GM19452 (cell line): ENCODE results near the gene REEP3.
A peak's percentile ranks its signal among the peaks of the same experiment; 100 is the strongest.
"Not testable (repeated sequence)": the region's sequence is repeated elsewhere in the genome, so short reads cannot be mapped to it uniquely, and the experiment has no call there.

ENCODE experiments used
- ATAC-seq: cut with Tn5 transposase; IDR thresholded peaks from one replicate; pipeline ENCODE4 v1.9.1; 2021; ENCODE audit not compliant: unreplicated experiment

REEP3 gene, protein sequence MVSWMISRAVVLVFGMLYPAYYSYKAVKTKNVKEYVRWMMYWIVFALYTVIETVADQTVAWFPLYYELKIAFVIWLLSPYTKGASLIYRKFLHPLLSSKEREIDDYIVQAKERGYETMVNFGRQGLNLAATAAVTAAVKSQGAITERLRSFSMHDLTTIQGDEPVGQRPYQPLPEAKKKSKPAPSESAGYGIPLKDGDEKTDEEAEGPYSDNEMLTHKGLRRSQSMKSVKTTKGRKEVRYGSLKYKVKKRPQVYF

GRCh38 chr10:63520500-63521415, at the start of gene REEP3:
Gene REEP3, plus strand, starts transcription at chr10:63521401. Its CDS starts 145 bp downstream, at chr10:63521546.
- ATAC-seq: peak; percentile 77

GRCh38 chr10:63474488-63474887, 46.7 kb upstream of the REEP3 start:
- ATAC-seq: no peak

GRCh38 chr10:63477927-63478326, 43.3 kb upstream of the REEP3 start:
- no peak for ATAC-seq

GRCh38 chr10:63478564-63478963, 42.6 kb upstream of the REEP3 start:
- no peak for ATAC-seq

DNA sequence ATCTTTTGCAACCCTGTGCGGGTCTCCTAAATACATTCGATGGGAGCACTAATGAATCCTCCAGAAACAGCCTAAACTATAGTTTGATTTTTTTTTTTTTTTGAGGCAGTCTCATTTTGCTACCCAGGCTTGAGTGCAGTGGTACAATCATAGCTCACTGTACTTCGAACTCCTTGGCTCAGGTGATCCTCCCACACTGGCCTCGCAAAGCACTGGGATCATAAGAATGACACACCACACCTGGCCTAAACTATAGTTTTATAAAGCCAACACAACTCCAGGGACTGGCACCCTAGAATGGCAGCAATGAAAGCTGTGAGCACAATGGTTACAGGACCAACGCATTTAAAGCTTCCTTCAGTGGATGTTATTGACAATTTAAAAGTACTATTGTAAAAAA, 41.0 kb upstream of the REEP3 start:
- ATAC-seq: no peak

GRCh38 chr10:63481815-63482421, 39.3 kb upstream of the REEP3 start:
- ATAC-seq: no peak

DNA sequence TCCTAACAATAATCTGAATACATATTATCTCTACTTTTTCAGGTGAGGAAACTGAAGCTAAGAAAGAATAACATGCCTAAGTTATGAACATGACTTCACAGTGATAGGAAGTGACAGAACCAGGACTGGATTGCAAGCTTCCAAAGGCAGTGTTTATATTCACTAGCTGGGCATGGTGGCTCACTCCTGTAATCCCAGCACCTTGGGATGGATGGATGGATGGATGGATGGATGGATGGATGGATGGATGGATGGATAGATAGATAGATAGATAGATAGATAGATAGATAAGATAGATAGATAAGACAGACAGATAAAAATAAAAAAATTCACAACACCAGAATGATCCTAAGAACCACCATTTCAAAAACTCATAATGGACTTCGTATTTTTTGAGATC, 37.2 kb upstream of the REEP3 start:
- no peak for ATAC-seq

- no peak for ATAC-seq
These were observed 33.2 kb upstream of the REEP3 start for GRCh38 chr10:63487990-63488389.

- ATAC-seq: no peak
These were observed 31.4 kb upstream of the REEP3 start for GRCh38 chr10:63489838-63490237.

DNA sequence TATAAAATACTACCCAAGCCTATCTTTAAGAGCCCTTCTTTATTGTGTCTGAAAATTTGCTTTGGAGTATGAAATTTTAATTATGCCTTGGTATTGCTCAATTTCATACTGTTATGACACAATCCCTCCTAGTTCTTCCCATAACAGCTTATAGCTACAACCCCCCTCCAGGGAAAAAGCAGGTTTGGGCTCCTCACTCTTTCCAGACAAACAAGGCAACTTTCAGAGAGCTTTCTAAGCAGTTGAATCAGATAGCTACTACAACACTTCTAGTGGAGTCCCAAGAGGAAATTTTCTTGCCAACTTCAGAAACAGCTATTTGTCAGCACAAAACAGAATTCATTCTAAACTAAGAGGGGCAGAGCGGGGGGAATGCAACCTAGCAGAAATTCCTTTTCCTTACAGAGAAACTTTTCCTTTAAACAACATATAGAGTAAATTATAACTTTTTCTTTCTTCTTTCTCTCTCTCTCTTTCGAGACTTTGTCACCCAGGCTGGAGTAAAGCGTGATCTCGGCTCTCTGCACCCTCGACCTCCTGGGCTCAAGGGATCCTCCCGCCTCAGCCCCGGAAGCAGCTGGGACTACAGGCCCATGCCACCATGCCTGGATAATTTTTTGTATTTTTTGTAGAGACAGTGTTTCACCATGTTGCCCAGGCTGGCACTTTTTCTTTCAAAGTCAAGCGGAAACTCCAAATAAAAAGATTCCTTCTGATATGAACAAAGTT, 29.4 kb upstream of the REEP3 start:
- no peak for ATAC-seq

DNA sequence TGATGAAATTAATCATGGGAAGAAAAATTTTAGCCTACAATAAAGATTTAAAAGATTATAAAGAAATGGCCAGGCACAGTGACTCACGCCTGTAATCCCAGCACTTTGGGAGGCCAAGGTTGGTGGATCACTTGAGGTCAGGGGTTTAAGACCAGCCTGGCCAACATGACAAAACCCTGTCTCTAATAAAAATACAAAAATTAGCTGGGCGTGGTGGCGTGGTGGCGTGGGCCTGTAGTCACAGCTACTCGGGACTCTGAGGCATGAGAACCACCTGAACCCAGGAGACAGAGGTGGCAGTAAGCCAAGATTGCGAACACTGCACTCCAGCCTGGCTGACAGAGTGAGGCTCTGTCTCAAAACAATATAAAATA, 28.9 kb upstream of the REEP3 start:
- ATAC-seq: not testable (repeated sequence)

GRCh38 chr10:63493004-63493403, 28.2 kb upstream of the REEP3 start:
- no peak for ATAC-seq

DNA sequence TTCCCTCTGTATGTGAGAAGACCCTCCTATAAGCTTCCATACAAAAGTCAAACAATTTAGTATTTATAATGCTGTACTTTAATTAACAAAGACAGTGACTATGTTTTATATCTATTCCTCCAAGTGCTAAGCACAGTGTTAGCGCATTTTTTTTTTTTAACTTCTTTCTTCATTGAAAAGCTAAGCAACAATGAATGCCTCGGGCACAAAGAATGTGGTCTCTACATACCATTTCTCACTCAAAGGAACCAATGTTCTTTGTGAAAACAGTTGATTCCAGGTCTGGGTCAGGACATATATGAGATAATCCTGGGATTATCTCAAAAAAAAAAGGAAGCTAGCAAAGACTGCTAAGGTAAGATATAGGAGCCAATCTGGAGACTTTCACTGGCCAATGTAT, 26.2 kb upstream of the REEP3 start:
- no peak for ATAC-seq

GRCh38 chr10:63496561-63496960, 24.6 kb upstream of the REEP3 start:
- ATAC-seq: no peak

- no peak for ATAC-seq
These were observed 23.9 kb upstream of the REEP3 start for GRCh38 chr10:63497321-63497720.

GRCh38 chr10:63498665-63499064, 22.5 kb upstream of the REEP3 start:
- ATAC-seq: no peak

DNA sequence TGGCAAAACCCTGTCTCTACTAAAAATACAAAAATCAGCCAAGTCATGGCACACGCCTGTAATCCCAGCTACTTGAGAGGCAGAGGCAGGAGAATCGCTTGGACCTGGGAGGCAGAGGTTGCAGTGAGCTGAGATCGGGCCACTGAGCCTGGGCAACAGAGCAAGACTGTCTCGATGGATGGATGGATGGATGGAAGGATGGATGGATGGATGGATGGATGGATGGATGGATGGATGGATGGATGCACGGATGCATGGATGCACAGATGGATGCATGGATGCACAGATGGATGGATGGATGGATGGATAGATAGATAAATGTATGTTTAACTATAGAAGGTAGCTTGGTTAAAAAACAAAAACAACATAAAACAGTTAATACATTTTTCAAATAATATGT, 20.6 kb upstream of the REEP3 start:
- ATAC-seq: not testable (repeated sequence)

- no peak for ATAC-seq
These were observed 19.2 kb upstream of the REEP3 start for GRCh38 chr10:63501954-63502353.

DNA sequence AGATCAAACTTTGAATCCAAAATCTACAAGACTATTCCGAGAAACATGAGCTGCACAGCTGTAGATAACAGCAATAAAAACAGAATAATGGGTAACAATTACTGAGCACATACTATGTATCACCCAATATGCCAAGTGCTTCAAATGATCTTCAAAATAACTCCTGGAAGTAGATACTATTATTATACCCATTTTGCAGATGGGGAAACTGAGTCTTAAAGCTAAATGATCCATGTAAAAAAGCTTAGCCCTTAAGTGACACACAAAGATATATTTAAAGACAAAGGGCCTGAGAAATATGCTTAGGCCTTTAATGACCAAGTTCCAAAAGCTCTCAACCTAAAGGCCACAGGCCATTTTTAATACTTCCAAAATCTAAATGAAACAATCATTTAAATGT, 18.4 kb upstream of the REEP3 start:
- no peak for ATAC-seq

GRCh38 chr10:63503395-63503794, 17.8 kb upstream of the REEP3 start:
- ATAC-seq: no peak

DNA sequence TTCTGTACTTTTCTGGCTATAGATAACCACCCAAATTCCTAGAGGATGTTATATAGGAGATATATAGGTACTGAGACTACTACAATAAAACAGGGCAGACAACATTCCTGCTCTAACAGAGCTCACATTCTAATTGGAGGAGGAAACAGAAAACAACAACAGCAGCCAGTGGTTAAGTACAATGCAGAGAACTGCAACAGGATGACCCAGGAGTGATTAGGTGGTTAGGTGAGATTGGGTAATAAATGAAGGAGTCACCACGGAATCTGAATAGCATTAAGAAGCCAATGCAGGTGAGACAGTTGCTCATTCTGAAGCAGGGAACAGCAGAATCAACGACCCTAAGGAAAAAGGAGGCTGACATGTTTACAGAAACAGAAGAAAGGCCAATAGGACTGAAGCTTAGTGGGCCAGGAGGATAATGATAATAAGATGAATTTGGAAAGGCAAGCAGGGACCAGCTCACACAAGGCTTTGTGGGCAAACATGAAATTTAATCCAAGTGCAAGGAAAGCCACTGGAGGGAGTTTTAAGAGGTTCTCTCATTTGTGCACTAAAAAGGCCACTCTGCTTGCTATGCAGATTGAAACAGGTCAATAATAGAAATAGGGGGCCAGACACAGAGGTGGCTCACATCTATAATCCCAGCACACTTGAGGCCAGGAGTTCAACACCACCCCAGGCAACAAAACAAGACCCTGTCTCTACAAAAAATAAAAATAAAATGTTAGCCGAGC, 16.9 kb upstream of the REEP3 start:
- ATAC-seq: no peak
